ENCODE results near the gene CCDC187.

- TF ChIP-seq TARDBP (CRISPR knock-in tag; IDR thresholded peaks at IDR 0.05) (no peak), ZBTB1 (CRISPR knock-in tag; IDR thresholded peaks at IDR 0.05; ENCODE audit: borderline replicate concordance) (no peak), PLSCR1 (CRISPR knock-in tag; IDR thresholded peaks at IDR 0.05; ENCODE audit: borderline replicate concordance) (no peak), MEIS1 (CRISPR knock-in tag; IDR thresholded peaks at IDR 0.05; ENCODE audit: borderline replicate concordance) (no peak), REST (IDR thresholded peaks at IDR 0.05; ENCODE audit: borderline replicate concordance in 1 of 2, low read depth in 1 of 2, low read length in 2 of 2) (no peak), ZNF10 (CRISPR knock-in tag; IDR thresholded peaks at IDR 0.05; ENCODE audit: borderline replicate concordance, low read depth) (no peak), PHF8 (CRISPR knock-in tag; IDR thresholded peaks at IDR 0.05) (no peak), PRPF4 (IDR thresholded peaks at IDR 0.05; ENCODE audit: low read depth, low read length, poor library complexity, severe bottlenecking) (no peak), ZNF24 (IDR thresholded peaks at IDR 0.05) (no peak), ZC3H13 (CRISPR knock-in tag; IDR thresholded peaks at IDR 0.05) (no peak), AFF4 (CRISPR knock-in tag; IDR thresholded peaks at IDR 0.05) (no peak), ZNF281 (CRISPR knock-in tag; IDR thresholded peaks at IDR 0.05; ENCODE audit: borderline replicate concordance) (no peak), CTCF (CRISPR knock-in tag; IDR thresholded peaks at IDR 0.05) (no peak)
Measured at GRCh38 chr9:136232969-136233368, 70.9 kb downstream of the CCDC187 start.
